ENCODE data around the gene CHMP4B.

CHMP4B gene

GRCh38 chr20:33825340-33826269, 14.5 kb downstream of the CHMP4B start:
- H3K4me3 ChIP-seq (ENCODE audit: low read depth, low read length) = no peak overlapping the region
- no peak for DNase-seq (ENCODE audit: low read depth)
- TF ChIP-seq, protein P1, sequence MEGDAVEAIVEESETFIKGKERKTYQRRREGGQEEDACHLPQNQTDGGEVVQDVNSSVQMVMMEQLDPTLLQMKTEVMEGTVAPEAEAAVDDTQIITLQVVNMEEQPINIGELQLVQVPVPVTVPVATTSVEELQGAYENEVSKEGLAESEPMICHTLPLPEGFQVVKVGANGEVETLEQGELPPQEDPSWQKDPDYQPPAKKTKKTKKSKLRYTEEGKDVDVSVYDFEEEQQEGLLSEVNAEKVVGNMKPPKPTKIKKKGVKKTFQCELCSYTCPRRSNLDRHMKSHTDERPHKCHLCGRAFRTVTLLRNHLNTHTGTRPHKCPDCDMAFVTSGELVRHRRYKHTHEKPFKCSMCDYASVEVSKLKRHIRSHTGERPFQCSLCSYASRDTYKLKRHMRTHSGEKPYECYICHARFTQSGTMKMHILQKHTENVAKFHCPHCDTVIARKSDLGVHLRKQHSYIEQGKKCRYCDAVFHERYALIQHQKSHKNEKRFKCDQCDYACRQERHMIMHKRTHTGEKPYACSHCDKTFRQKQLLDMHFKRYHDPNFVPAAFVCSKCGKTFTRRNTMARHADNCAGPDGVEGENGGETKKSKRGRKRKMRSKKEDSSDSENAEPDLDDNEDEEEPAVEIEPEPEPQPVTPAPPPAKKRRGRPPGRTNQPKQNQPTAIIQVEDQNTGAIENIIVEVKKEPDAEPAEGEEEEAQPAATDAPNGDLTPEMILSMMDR (IDR thresholded peaks at IDR 0.05; ENCODE audit: low read depth, low read length, missing control alignments) = no peak

DNA sequence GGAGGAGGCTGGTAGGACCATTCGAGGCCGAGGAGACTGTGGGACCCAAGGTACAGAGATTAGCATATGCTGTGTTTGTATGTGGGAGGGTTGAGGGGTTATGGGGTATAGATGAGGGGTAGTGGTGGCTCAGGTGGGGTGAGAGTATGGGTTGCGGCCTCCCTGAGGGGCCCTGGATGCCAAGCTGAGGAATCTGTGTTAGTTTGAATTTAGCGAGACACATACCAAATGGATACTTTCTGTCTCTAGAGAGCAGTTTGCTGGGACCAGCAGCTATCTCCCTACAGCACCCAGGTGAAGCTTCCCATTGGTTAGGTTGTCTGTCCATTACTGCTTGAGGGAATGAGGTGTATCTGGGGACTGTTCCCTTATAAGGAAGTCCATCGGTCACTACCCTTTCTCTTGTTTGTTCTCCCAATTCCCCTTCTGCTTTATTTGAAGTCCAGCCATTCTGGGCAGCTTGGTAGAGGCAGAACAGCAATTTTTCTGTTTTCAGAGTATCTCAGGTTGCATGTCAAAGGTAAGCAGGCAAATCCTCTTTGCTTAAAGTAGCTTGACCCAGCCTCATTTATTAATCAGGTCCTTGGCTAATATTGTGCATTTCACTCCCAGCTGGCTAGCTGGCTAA, 15.2 kb downstream of the CHMP4B start:
- H3K4me3 ChIP-seq (ENCODE audit: low read depth, low read length) = no peak overlapping the region
- TF ChIP-seq, protein P1 (IDR thresholded peaks at IDR 0.05; ENCODE audit: low read depth, low read length, missing control alignments) = no peak
- DNase-seq (ENCODE audit: low read depth) = no peak

GRCh38 chr20:33827109-33827508, 16.0 kb downstream of the CHMP4B start:
- TF ChIP-seq, protein P1 (IDR thresholded peaks at IDR 0.05; ENCODE audit: low read depth, low read length, missing control alignments) = no peak
- DNase-seq (ENCODE audit: low read depth) = no peak
- H3K4me3 ChIP-seq (ENCODE audit: low read depth, low read length) = no peak overlapping the region

- H3K4me3 ChIP-seq (ENCODE audit: low read depth, low read length) = no peak overlapping the region
- TF ChIP-seq, protein P1 (IDR thresholded peaks at IDR 0.05; ENCODE audit: low read depth, low read length, missing control alignments) = no peak
- DNase-seq (ENCODE audit: low read depth) = no peak
These were observed 16.6 kb downstream of the CHMP4B start for GRCh38 chr20:33827634-33828325.

GRCh38 chr20:33828326-33828844, 17.2 kb downstream of the CHMP4B start:
- no peak overlapping the region for H3K4me3 ChIP-seq (ENCODE audit: low read depth, low read length)
- DNase-seq (ENCODE audit: low read depth) = no peak
- TF ChIP-seq, protein P1 (IDR thresholded peaks at IDR 0.05; ENCODE audit: low read depth, low read length, missing control alignments) = no peak

GRCh38 chr20:33828967-33829560, 17.9 kb downstream of the CHMP4B start:
- TF ChIP-seq, protein P1 (IDR thresholded peaks at IDR 0.05; ENCODE audit: low read depth, low read length, missing control alignments) = no peak
- DNase-seq (ENCODE audit: low read depth) = no peak

More at GRCh38 chr20:33828967-33829560, 17.9 kb downstream of the CHMP4B start:
- H3K4me3 ChIP-seq (ENCODE audit: low read depth, low read length) = no peak overlapping the region

All from GM12864 (cell line).